Endothelial cell of umbilical vein (primary cell): ENCODE results near the gene MRPL48. TPM values are rescaled to one million over a fixed set of nuclear protein-coding genes. Genes with fewer than 3 reads are reported as not detected.

Source experiments
- BruUV-seq: library from RNA; stranded (reverse); fragments of 400-500 nt; replicated peaks from 2 replicates; lab custom pipeline; 2021; lab: Mats Ljungman, UMichigan
- CTCF ChIA-PET: fragments of 300-600, 350-600 bp; sonication (Branson Sonifier 250); formaldehyde crosslinking; loops from one replicate; lab custom pipeline; 2021; ENCODE audit warnings: antibody characterized with exemption, inconsistent platforms; lab: Charles Lee
- POLR2A ChIA-PET: fragments of 300-600, 350-600 bp; sonication (Branson Sonifier 250); formaldehyde crosslinking; loops from one replicate; lab custom pipeline; 2021; ENCODE audit warnings: antibody characterized with exemption, inconsistent platforms; lab: Charles Lee
- DNase-seq: peaks from one replicate; pipeline ENCODE4 v3.0.0-alpha.2; 2011; ENCODE audit warnings: low read depth, low spot score
- FAIRE-seq: peaks from 2 replicates; lab custom pipeline; 2011; peaks lifted over from hg19 to GRCh38; lab: Jason Lieb, UNC
- H2AFZ ChIP-seq: 2 replicates; pipeline ENCODE4 v1.6.0; 2012; ENCODE audit warnings: low read depth, low read length, control low read depth, inconsistent platforms
- H3K27ac ChIP-seq: 2 replicates; pipeline ENCODE4 v1.5.1; 2011; ENCODE audit warnings: low read depth, mild to moderate bottlenecking, control low read depth, low read length, moderate library complexity; ENCODE audit not compliant: insufficient read depth
- H3K27me3 ChIP-seq, 2 experiments: 2 replicates each; pipeline versions ENCODE4 v1.6.0 to v1.6.1; 2011; ENCODE audit warnings: low read length in 2 of 2, mixed read lengths in 1 of 2; ENCODE audit not compliant: control insufficient read depth in 2 of 2, insufficient read depth in 2 of 2
- H3K36me3 ChIP-seq, 2 experiments: 2 replicates in 1 of 2; 3 replicates in 1 of 2; pipeline ENCODE4 v1.5.1; 2011; ENCODE audit warnings: low read length in 2 of 2, mild to moderate bottlenecking in 1 of 2, moderate library complexity in 1 of 2; ENCODE audit not compliant: control insufficient read depth in 2 of 2, insufficient read depth in 2 of 2; ENCODE audit errors: extremely low read depth in 1 of 2
- H3K4me1 ChIP-seq: 3 replicates; pipeline ENCODE4 v1.5.1; 2011; ENCODE audit warnings: mild to moderate bottlenecking, low read length; ENCODE audit not compliant: control insufficient read depth, insufficient read depth; ENCODE audit errors: extremely low read depth
- H3K4me2 ChIP-seq: 2 replicates; pipeline ENCODE4 v1.6.1; 2011; ENCODE audit warnings: low read length, control low read depth, mixed read lengths; ENCODE audit not compliant: insufficient read depth
- H3K4me3 ChIP-seq, 3 experiments: fragments of 200-600 bp in 1 of 3; sonication (generic), shearing (Covaris generic) in 1 of 3; replicated peaks in 1 of 3; 2 replicates each; pipeline ENCODE4 v1.5.1; 2011 to 2016; ENCODE audit warnings: control low read depth in 3 of 3, low read length in 3 of 3, mild to moderate bottlenecking in 2 of 3, inconsistent platforms in 1 of 3, low read depth in 1 of 3, moderate library complexity in 1 of 3; ENCODE audit not compliant: insufficient read depth in 1 of 3
- H3K79me2 ChIP-seq: 2 replicates; pipeline ENCODE4 v1.6.0; 2012; ENCODE audit warnings: low read length, inconsistent platforms; ENCODE audit not compliant: control insufficient read depth, insufficient read depth
- H3K9ac ChIP-seq: replicated peaks from 2 replicates; pipeline ENCODE3; 2011; ENCODE audit warnings: low read length, control low read depth; ENCODE audit not compliant: insufficient read depth; ENCODE audit errors: extremely low read depth
- H3K9me1 ChIP-seq: replicated peaks from 3 replicates; pipeline ENCODE4 v1.6.0; 2011; ENCODE audit warnings: mild to moderate bottlenecking, low read length; ENCODE audit not compliant: control insufficient read depth, insufficient read depth; ENCODE audit errors: extremely low read depth
- H3K9me3 ChIP-seq: replicated peaks from 2 replicates; pipeline ENCODE4 v1.5.1; 2012; ENCODE audit warnings: low read length, inconsistent platforms; ENCODE audit not compliant: control insufficient read depth, insufficient read depth
- H4K20me1 ChIP-seq: replicated peaks from 2 replicates; pipeline ENCODE3; 2011; ENCODE audit warnings: mild to moderate bottlenecking, low read length; ENCODE audit not compliant: control insufficient read depth, insufficient read depth; ENCODE audit errors: extremely low read depth
- EZH2 ChIP-seq: IDR thresholded peaks from 2 replicates; pipeline ENCODE4 v1.6.1; 2012; ENCODE audit warnings: borderline replicate concordance, low read depth, mild to moderate bottlenecking, moderate library complexity, low read length, inconsistent platforms; ENCODE audit not compliant: severe bottlenecking
- FOS ChIP-seq: IDR thresholded peaks from 2 replicates; pipeline ENCODE4 v1.6.1; 2011; ENCODE audit warnings: mild to moderate bottlenecking, low read length, moderate library complexity, borderline replicate concordance; ENCODE audit not compliant: insufficient read depth
- GATA2 ChIP-seq: IDR thresholded peaks from 2 replicates; pipeline ENCODE4 v1.7.0; 2011; ENCODE audit warnings: low read depth, mild to moderate bottlenecking, moderate library complexity, mixed read lengths, low read length; ENCODE audit not compliant: insufficient read length, insufficient read depth
- JUN ChIP-seq: IDR thresholded peaks from 2 replicates; pipeline ENCODE4 v1.6.1; 2011; ENCODE audit warnings: borderline replicate concordance, low read depth; ENCODE audit not compliant: insufficient read length, insufficient read depth
- MYC ChIP-seq: IDR thresholded peaks from one replicate; pipeline ENCODE4 v1.6.1; 2011; ENCODE audit warnings: mild to moderate bottlenecking, low read depth, low read length
- POLR2A ChIP-seq: IDR thresholded peaks from 2 replicates; pipeline ENCODE4 v1.6.1; 2012; ENCODE audit warnings: low read depth, mild to moderate bottlenecking, control low read depth, low read length
- POLR2AphosphoS5 ChIP-seq: IDR thresholded peaks from 2 replicates; pipeline ENCODE4 v1.6.1; 2012; ENCODE audit warnings: low read depth, mild to moderate bottlenecking, control low read depth, low read length, moderate library complexity; ENCODE audit not compliant: insufficient read depth
- dilution Hi-C: fragments of 300-500 bp; cut with MboI; formaldehyde crosslinking; loops from one replicate; pipeline ENCODE4 v1.15.0; 2019; ENCODE audit warnings: low sequenced_read_pairs; ENCODE audit not compliant: extremely low pct_ligation_motif_present
- intact Hi-C: fragments of 100-400 bp; cut with micrococcal nuclease; formaldehyde crosslinking; loops from one replicate; pipeline ENCODE4 v1.10.0; 2022
- polyA plus RNA-seq, 4 experiments: library from polyadenylated mRNA; depleted of rRNA in 3 of 4; stranded (reverse) in 3 of 4; unstranded in 1 of 4; fragments of >200 nt; gene quantifications; 2 replicates each; pipeline versions ENCODE4 v1.2.1 to v1.2.3, GENCODE V29; 2011 to 2012; ENCODE audit warnings: missing spikeins in 1 of 4
- total RNA-seq: library from RNA; stranded (reverse); gene quantifications from 2 replicates; pipeline ENCODE4 v1.2.3, GENCODE V29; 2021
- TF ChIP-seq, protein P1 (sequence below): IDR thresholded peaks from 2 replicates; pipeline ENCODE4 v1.6.1; 2011; ENCODE audit not compliant: insufficient read depth, insufficient read length
- TF ChIP-seq, protein P2 (sequence below), 2 donors: IDR thresholded peaks; 1 replicate in 1 of 2; 2 replicates in 1 of 2; pipeline ENCODE4 v1.5.1; 2011; ENCODE audit warnings: low read length in 2 of 2, mild to moderate bottlenecking in 2 of 2, moderate library complexity in 2 of 2, control low read depth in 1 of 2, inconsistent platforms in 1 of 2, low read depth in 1 of 2; ENCODE audit not compliant: insufficient read depth in 1 of 2; ENCODE audit errors: extremely low read depth in 1 of 2

Gene MRPL48
- total and polyA plus RNA-seq, 2 donors (not counting 3 experiments of a cell fraction or from before 2014, with no cell fraction given) = 25.0 to 38.3 TPM

DNA sequence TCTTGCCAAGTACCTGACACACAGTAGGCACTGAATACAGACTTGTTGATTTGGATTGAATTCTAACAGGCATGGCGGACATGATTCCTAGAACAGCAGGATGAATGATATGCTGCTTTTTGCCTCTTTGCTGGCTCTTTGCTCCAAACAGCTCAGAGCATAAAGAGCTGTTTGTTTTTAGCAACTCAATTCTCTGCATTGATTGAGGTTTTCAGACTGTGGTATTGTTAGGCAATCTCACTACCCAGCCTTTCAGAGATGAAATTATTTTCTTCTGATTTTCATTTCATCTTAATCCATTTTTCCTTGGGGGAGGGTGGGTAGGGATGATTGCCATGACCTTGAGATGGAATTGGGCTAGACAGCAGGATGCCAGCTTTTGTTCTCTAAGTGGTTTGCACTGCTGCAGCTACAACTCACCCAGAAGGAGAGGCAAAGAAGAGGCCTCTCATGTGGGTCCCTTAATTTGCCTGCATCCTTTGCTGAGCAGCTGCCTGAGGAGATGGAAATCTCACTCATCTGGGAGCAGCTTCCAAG, 68.4 kb downstream of the MRPL48 start:
- BruUV-seq = no TSS peak
- intact Hi-C loops (no loop called here), dilution Hi-C loops (no loop called here)
- CTCF ChIA-PET = no interaction called here
- Histone ChIP-seq H3K27me3 (no peaks in the 10 kb centered on the region), H3K9ac (no peak overlapping the region), H3K27ac (no peak overlapping the region), H3K4me2 (no peak overlapping the region), H4K20me1 (no peaks in the 10 kb centered on the region), H2AFZ (no peak overlapping the region), H3K9me1 (no peaks in the 10 kb centered on the region), H3K4me3 (no peak overlapping the region), H3K4me1 (no peaks in the 10 kb centered on the region), H3K9me3 (no peaks in the 10 kb centered on the region), H3K36me3 (no peaks in the 10 kb centered on the region), H3K79me2 (no peaks in the 10 kb centered on the region)
- TF ChIP-seq POLR2A = no peak
- TF ChIP-seq, protein P1, sequence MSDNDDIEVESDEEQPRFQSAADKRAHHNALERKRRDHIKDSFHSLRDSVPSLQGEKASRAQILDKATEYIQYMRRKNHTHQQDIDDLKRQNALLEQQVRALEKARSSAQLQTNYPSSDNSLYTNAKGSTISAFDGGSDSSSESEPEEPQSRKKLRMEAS = no peak
- no peak for TF ChIP-seq POLR2AphosphoS5
- TF ChIP-seq EZH2 = no peak
- no peak for TF ChIP-seq FOS
- no peak for TF ChIP-seq GATA2
- TF ChIP-seq, protein P2, sequence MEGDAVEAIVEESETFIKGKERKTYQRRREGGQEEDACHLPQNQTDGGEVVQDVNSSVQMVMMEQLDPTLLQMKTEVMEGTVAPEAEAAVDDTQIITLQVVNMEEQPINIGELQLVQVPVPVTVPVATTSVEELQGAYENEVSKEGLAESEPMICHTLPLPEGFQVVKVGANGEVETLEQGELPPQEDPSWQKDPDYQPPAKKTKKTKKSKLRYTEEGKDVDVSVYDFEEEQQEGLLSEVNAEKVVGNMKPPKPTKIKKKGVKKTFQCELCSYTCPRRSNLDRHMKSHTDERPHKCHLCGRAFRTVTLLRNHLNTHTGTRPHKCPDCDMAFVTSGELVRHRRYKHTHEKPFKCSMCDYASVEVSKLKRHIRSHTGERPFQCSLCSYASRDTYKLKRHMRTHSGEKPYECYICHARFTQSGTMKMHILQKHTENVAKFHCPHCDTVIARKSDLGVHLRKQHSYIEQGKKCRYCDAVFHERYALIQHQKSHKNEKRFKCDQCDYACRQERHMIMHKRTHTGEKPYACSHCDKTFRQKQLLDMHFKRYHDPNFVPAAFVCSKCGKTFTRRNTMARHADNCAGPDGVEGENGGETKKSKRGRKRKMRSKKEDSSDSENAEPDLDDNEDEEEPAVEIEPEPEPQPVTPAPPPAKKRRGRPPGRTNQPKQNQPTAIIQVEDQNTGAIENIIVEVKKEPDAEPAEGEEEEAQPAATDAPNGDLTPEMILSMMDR (IDR thresholded peaks at IDR 0.05; ENCODE audit: extremely low read depth in 1 of 2, insufficient read depth in 1 of 2, low read depth in 1 of 2, low read length in 2 of 2) = no peak
- no peak for TF ChIP-seq MYC
- TF ChIP-seq JUN = no peak
- no peak for FAIRE-seq
- POLR2A ChIA-PET = no interaction called here
- no peak for DNase-seq
